Fibroblast of villous mesenchyme (primary cell): ENCODE data around the gene MICU1. TPM values are rescaled to one million over a fixed set of nuclear protein-coding genes. Genes with fewer than 3 reads are reported as not detected.
"Not testable (repeated sequence)": the region's sequence is repeated elsewhere in the genome, so short reads cannot be mapped to it uniquely, and the experiment has no call there.

Source experiments
- DNase-seq: peaks from one replicate; pipeline ENCODE4 v3.0.0-alpha.2; 2010; ENCODE audit warnings: low read depth
- H3K4me3 ChIP-seq: 2 replicates; pipeline ENCODE4 v1.5.1; 2011; ENCODE audit warnings: low read depth, mild to moderate bottlenecking, low read length
- total RNA-seq: library from RNA; depleted of rRNA; stranded (reverse); fragments of >200 nt; gene quantifications from 2 replicates; pipeline ENCODE4 v1.2.3, GENCODE V29; 2012
- TF ChIP-seq, protein P1 (sequence below): IDR thresholded peaks from 2 replicates; pipeline ENCODE4 v1.5.1; 2012; ENCODE audit warnings: low read depth, mild to moderate bottlenecking, low read length; ENCODE audit not compliant: insufficient read depth

The MICU1 gene
- total RNA-seq, 1 donor, result 44.0 TPM

DNA sequence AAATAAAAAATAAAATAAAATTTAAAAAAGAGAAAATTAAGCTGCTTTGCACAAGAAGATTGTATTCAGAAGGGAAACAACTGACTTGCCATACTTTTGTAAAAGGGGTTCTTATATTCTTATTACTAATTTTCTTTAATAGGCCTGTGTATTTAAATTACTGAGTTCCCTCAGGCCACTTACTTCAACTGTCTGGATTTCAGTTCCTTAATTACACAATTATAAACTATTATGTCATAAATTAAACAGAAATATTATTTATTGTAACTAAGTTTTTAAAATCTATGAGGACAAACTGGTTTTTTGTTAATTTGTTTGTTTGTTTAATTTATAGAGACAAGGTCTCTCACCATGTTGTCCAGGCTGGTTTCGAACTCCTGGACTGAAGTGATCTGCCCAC lies 22.4 kb upstream of the MICU1 start:
- TF ChIP-seq, protein P1, sequence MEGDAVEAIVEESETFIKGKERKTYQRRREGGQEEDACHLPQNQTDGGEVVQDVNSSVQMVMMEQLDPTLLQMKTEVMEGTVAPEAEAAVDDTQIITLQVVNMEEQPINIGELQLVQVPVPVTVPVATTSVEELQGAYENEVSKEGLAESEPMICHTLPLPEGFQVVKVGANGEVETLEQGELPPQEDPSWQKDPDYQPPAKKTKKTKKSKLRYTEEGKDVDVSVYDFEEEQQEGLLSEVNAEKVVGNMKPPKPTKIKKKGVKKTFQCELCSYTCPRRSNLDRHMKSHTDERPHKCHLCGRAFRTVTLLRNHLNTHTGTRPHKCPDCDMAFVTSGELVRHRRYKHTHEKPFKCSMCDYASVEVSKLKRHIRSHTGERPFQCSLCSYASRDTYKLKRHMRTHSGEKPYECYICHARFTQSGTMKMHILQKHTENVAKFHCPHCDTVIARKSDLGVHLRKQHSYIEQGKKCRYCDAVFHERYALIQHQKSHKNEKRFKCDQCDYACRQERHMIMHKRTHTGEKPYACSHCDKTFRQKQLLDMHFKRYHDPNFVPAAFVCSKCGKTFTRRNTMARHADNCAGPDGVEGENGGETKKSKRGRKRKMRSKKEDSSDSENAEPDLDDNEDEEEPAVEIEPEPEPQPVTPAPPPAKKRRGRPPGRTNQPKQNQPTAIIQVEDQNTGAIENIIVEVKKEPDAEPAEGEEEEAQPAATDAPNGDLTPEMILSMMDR, result no peak
- H3K4me3 ChIP-seq, result no peak overlapping the region
- no peak for DNase-seq

DNA sequence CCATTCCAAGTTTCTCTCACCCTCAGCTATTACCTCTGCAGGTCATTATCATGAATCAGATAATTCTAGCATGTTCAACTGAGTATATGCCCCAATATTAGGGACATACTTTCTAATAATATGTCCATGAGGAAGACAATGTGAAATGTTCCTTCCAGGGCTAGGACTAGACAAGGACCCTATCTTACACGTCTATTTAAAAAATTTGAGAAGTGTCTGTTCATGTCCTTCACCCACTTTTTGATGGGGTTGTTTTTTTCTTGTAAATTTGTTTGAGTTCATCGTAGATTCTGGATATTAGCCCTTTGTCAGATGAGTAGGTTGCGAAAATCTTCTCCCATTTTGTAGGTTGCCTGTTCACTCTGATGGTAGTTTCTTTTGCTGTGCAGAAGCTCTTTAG lies 21.1 kb upstream of the MICU1 start:
- not testable (repeated sequence) for H3K4me3 ChIP-seq, DNase-seq

DNA sequence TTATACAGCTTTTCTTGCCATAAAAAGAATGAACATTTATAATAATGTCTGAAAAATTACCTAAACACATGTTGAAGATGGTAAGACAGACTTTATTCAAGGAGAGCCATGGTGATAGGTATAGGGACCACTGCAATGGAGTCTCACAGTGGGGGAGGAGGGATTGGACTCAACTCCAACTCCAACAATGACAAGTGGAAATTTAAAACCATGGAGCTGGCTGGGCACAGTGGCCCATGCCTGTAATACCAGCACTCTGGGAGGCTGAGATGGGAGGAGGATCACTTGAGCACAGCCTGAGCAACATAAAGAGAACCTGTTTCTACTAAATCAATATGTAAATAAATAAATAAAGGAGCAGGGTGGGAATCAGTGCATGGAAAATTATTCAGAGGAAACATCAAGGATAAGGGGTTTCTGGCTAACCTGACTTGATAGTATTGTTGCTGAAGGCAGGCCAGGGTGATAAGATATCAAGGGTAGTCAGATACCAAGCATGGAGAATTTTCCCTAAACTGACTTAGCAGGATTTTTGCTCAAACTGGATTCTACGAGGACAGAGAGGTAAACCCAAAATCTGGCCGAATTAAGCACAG lies 19.5 kb upstream of the MICU1 start:
- DNase-seq, result no peak
- TF ChIP-seq, protein P1, result no peak
- no peak overlapping the region for H3K4me3 ChIP-seq

DNA sequence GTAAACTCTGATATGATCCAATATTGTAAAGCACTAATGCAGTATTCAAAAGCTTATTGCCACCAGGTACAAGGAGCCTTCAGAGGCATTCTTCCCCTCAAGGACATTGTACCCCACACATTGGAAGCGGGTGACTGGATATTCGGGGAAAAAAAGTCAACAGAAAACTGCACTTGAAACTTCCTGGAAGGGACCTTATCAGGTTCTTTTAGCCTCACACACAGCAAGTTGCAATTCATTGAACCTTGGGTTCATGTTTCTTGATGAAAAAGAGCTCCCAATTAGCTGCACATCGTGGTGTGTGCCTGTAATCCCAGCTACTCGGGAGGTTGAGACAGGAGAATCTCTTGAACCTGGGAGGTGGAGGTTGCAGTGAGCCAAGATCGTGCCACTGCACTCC lies 16.4 kb upstream of the MICU1 start:
- no peak for DNase-seq
- TF ChIP-seq, protein P1, result no peak
- no peak overlapping the region for H3K4me3 ChIP-seq

DNA sequence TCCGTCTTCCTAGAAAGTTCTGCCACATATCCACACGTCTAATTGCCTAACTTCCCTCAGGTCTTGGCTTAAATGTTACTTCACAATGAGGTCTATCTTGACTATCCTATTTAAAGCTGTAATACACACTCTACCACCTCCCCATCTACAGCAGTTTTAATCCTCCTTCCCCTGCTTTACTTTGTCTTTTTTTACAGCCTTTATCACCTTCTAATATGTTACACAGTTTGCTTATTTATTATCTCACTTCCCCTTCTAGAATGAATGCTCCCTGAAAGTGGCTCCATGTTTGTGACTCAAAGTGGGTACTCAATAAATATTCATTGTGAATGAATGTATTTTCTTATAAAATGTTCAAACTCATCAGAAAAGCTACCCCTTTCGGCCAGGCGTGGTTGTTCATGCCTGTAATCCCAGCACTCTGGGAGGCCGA lies 13.6 kb upstream of the MICU1 start:
- TF ChIP-seq, protein P1, result no peak
- DNase-seq, result no peak
- H3K4me3 ChIP-seq, result no peak overlapping the region

DNA sequence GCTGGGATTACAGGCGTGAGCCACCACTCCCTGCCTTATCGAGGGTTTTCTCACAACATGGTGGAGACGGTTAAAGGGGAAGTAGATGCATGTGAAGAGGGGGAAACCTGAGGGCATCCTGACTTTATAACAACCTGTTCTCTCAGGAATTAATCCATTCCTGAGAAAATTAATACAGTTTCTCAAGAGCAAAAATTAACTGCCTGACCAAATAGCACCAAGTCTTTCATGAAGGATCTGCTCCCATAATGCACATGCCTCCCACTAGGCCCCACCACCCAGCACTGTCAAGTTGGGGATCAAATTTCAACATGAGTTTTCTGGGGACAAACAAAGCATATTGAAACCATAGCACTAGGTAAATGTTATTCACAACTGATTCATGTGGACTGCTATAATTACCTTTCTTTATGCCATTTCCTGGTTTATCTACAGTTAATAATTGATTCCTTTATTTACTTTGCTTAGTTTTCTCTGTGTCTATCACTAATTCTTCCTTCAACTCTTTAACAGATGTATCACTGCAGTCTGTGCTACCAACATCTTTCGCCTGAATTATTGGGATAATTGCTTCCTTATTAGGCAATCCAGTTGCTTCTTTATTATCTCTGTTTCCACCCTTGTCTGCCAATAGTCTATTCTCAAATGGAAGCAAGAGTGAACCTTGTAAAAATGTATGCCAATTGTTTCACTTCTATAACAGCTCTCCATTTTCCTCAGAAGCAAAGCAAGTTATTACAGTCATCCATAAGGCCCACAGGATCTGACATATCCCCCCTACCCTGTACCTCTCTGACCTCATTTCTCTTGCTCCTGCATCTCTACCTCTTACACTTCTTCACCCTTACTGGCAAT lies 12.9 kb upstream of the MICU1 start:
- DNase-seq, result no peak
- TF ChIP-seq, protein P1, result no peak
- H3K4me3 ChIP-seq, result no peak overlapping the region

DNA sequence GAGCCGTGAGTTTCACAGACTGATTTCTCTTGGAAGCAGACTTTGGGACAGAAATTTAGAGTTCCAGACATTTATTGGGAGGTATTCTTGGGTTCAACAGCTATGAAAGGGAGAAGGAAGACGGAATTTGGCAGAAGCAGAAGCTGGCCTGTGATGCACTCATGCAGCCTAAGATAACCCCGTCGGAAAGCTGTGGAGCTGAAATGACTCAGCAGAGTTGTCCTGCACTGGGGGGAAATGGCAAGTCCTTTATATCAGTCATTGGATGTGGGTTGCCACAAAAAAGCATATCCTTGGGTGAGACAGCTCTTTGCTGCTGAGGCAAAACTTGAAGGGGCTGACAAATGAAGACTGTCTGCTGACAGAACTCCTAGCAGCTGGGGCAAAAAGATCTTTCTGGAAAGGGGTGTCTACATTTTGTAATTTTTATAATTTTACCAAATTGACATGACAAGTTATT lies 11.5 kb upstream of the MICU1 start:
- no peak overlapping the region for H3K4me3 ChIP-seq
- TF ChIP-seq, protein P1, result no peak
- peak; percentile 52 for DNase-seq
